Loucy (cell line): ENCODE results near the gene ADD1.
"Not testable (repeated sequence)": the region's sequence is repeated elsewhere in the genome, so short reads cannot be mapped to it uniquely, and the experiment has no call there.

ENCODE experiments used
- H2AFZ ChIP-seq: fragments of 200-600 bp; sonication (generic); 2 replicates; pipeline ENCODE4 v1.6.0; 2016; ENCODE audit warnings: antibody characterized with exemption, mild to moderate bottlenecking, low read length, moderate library complexity
- H3F3A ChIP-seq: fragments of 200-600 bp; 2 replicates; pipeline ENCODE4 v1.6.0; 2016; ENCODE audit warnings: antibody characterized with exemption, low read depth, mild to moderate bottlenecking
- H3K27me3 ChIP-seq: fragments of 200-600 bp; sonication (generic); 2 replicates; pipeline ENCODE4 v1.6.1; 2014; ENCODE audit warnings: low read length, mild to moderate bottlenecking; ENCODE audit not compliant: insufficient read depth, poor library complexity, severe bottlenecking
- H3K36me3 ChIP-seq: fragments of 200-600 bp; sonication (generic); 2 replicates; pipeline ENCODE4 v1.6.1; 2016; ENCODE audit warnings: low read length; ENCODE audit not compliant: insufficient read depth
- H3K4me1 ChIP-seq: fragments of 200-600 bp; sonication (generic); 2 replicates; pipeline ENCODE4 v1.5.1; 2014; ENCODE audit warnings: low read length, mild to moderate bottlenecking; ENCODE audit not compliant: insufficient read depth, poor library complexity, severe bottlenecking
- H3K4me2 ChIP-seq: fragments of 200-600 bp; sonication (generic); 2 replicates; pipeline ENCODE4 v1.6.0; 2014; ENCODE audit warnings: antibody characterized with exemption, low read length, low read depth, mild to moderate bottlenecking; ENCODE audit not compliant: poor library complexity, severe bottlenecking
- H3K4me3 ChIP-seq: fragments of 200-600 bp; sonication (generic); 2 replicates; pipeline ENCODE4 v1.5.1; 2014; ENCODE audit warnings: low read length, mild to moderate bottlenecking, mixed read lengths; ENCODE audit not compliant: poor library complexity, severe bottlenecking
- H3K79me2 ChIP-seq: fragments of 200-600 bp; sonication (generic); 2 replicates; pipeline ENCODE4 v1.6.1; 2014; ENCODE audit warnings: low read length; ENCODE audit not compliant: insufficient read depth
- H3K9ac ChIP-seq: fragments of 200-600 bp; sonication (generic); 2 replicates; pipeline ENCODE4 v1.6.0; 2014; ENCODE audit warnings: mild to moderate bottlenecking, low read depth, low read length, moderate library complexity; ENCODE audit not compliant: poor library complexity, severe bottlenecking
- H3K9me2 ChIP-seq: fragments of 200-600 bp; sonication (generic); replicated peaks from 2 replicates; pipeline ENCODE4 v1.6.1; 2016; ENCODE audit warnings: low read depth, low read length, mixed read lengths
- H3K9me3 ChIP-seq: fragments of 200-600 bp; sonication (generic); 2 replicates; pipeline ENCODE4 v1.6.1; 2014; ENCODE audit warnings: mild to moderate bottlenecking, antibody characterized with exemption, low read length, low read depth; ENCODE audit not compliant: insufficient read depth
- H4K20me1 ChIP-seq: fragments of 200-600 bp; sonication (generic); 2 replicates; pipeline ENCODE4 v1.6.0; 2014; ENCODE audit warnings: antibody characterized with exemption, low read length, mild to moderate bottlenecking; ENCODE audit not compliant: insufficient read depth, poor library complexity, severe bottlenecking
- EZH2phosphoT487 ChIP-seq: fragments of 200-600 bp; IDR thresholded peaks from 2 replicates; pipeline ENCODE4 v1.6.1; 2018; ENCODE audit warnings: antibody characterized with exemption, mild to moderate bottlenecking, moderate library complexity, borderline replicate concordance
- TF ChIP-seq, protein P1 (sequence below): fragments of 200-600 bp; sonication (generic); conservative IDR thresholded peaks from 2 replicates; pipeline ENCODE4 v1.5.1; 2014; ENCODE audit warnings: mild to moderate bottlenecking, antibody characterized with exemption, low read length

ADD1 gene

GRCh38 chr4:2944091-2944482 lies 100.4 kb downstream of the ADD1 start:
- no peak overlapping the region for H3K4me3 ChIP-seq
- no peaks in the 10 kb centered on the region for H4K20me1 ChIP-seq
- no peak overlapping the region for H3K4me2 ChIP-seq
- H2AFZ ChIP-seq, result no peak overlapping the region
- TF ChIP-seq EZH2phosphoT487, result no peak
- TF ChIP-seq, protein P1, sequence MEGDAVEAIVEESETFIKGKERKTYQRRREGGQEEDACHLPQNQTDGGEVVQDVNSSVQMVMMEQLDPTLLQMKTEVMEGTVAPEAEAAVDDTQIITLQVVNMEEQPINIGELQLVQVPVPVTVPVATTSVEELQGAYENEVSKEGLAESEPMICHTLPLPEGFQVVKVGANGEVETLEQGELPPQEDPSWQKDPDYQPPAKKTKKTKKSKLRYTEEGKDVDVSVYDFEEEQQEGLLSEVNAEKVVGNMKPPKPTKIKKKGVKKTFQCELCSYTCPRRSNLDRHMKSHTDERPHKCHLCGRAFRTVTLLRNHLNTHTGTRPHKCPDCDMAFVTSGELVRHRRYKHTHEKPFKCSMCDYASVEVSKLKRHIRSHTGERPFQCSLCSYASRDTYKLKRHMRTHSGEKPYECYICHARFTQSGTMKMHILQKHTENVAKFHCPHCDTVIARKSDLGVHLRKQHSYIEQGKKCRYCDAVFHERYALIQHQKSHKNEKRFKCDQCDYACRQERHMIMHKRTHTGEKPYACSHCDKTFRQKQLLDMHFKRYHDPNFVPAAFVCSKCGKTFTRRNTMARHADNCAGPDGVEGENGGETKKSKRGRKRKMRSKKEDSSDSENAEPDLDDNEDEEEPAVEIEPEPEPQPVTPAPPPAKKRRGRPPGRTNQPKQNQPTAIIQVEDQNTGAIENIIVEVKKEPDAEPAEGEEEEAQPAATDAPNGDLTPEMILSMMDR, result no peak
- no peaks in the 10 kb centered on the region for H3K79me2 ChIP-seq
- H3K9me3 ChIP-seq, result no peaks in the 10 kb centered on the region
- peaks cover 91% of the 10 kb centered on the region; the same call in 1 of the 2 replicates for H3K36me3 ChIP-seq
- no peaks in the 10 kb centered on the region for H3K9me2 ChIP-seq
- no peak overlapping the region for H3K9ac ChIP-seq
- H3K4me1 ChIP-seq, result no peaks in the 10 kb centered on the region
- no peaks in the 10 kb centered on the region for H3F3A ChIP-seq
- no peaks in the 10 kb centered on the region for H3K27me3 ChIP-seq

- Histone ChIP-seq H3K79me2 (no peaks in the 10 kb centered on the region), H3F3A (no peaks in the 10 kb centered on the region), H3K9me3 (no peaks in the 10 kb centered on the region), H3K36me3 (peaks cover 91% of the 10 kb centered on the region; the same call in 1 of the 2 replicates), H3K4me2 (no peak overlapping the region), H2AFZ (no peak overlapping the region), H4K20me1 (peaks cover 3% of the 10 kb centered on the region), H3K9ac (no peak overlapping the region), H3K27me3 (no peaks in the 10 kb centered on the region), H3K4me1 (no peaks in the 10 kb centered on the region), H3K9me2 (no peaks in the 10 kb centered on the region), H3K4me3 (no peak overlapping the region)
- TF ChIP-seq EZH2phosphoT487, result no peak
- TF ChIP-seq, protein P1, result no peak
Measured at GRCh38 chr4:2944586-2945526, 101.2 kb downstream of the ADD1 start.

DNA sequence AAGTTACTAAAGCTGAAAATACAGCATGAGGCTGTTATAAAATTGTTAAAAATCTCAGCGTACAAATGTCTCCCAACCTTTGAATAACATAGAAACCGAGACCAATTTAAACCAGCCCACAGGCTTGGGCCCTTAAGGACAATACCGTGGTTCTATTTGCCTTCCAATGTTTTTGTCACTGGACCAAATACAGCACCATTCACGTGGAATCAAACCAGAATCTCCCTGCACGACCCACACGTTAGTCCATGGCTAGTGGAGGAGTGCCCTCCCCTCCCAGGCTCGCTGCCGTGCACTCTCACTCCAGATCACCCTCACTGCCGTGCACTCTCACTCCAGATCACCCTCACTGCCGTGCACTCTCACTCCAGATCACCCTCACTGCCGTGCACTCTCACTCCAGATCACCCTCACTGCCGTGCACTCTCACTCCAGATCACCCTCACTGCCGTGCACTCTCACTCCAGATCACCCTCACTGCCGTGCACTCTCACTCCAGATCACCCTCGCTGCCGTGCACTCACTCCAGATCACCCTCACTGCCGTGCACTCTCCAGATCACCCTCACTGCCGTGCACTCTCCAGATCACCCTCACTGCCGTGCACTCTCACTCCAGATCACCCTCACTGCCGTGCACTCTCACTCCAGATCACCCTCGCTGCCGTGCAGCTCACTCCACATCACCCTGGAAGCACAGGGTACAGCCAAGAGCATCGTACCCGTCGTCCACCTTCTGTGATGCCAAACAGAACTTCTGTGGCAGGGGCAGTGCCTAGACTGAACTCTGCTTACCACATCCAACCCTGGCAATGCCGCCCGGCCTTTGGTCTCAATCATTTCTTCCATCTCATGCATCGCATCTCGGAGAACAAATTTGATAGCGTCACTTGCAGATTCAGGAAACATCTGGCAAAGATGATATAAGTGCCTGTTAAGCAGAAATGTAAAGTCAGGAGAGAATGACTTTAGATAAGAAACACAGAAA lies 102.3 kb downstream of the ADD1 start:
- H4K20me1 ChIP-seq, result not testable (repeated sequence)
- peaks cover 91% of the 10 kb centered on the region for H3K36me3 ChIP-seq

More for the DNA sequence above, 102.3 kb downstream of the ADD1 start:
- H3K79me2 ChIP-seq, H3K9me2 ChIP-seq, H3K9ac ChIP-seq, H3K4me2 ChIP-seq, H3K4me1 ChIP-seq, H3K4me3 ChIP-seq, H3K27me3 ChIP-seq, H2AFZ ChIP-seq, H3F3A ChIP-seq, H3K9me3 ChIP-seq: not testable (repeated sequence)
